AG08395 (cell line): Measurements from ENCODE around the gene IL17B.

Experiments
- DNase-seq: peaks from one replicate; pipeline ENCODE4 v3.0.0; 2012; ENCODE audit warnings: mixed read lengths, low spot score

Gene IL17B

DNA sequence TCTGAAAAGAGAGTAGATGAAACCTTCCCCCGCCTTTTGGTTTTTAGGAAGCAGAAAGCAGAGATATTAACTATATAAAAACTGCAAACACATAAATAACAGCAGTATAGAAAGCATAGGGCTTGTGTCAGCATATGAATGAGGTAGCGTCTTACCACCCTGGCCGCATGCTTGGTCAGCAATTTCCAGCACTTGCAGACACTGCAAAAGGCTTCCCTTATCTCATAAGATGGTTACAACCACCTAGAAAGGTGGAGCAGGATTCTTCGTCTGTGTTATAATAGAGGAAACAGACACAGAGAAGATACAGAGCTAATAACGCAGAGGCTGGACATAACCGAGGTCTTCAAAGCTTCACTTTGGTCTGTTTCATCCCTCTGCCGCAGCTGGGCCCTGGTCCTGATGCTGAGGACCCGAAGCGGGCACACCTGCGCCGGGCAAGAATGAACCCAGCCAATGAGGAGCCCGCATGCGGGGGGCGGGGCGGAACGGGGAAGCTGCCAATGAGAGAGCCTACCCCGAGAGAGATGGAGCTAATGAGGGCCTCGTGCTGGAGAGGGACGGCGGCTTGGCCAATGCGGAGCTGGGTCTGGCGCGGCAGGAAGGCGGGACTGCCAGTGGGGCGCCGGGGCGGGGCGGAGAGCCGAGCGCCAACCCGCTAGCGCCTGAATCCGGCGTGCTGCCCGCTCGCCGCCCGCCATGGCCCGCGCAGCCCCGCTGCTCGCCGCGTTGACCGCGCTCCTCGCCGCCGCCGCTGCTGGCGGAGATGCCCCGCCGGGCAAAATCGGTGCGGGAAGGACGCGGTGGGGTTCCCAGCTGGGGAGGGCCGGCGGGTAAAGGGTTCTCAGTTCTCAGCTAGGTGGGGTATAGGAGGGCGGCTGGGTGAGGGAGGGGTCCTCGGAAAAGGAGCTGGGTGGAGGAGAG is 21.5 kb downstream of the IL17B start, which contains the start of gene PCYOX1L:
PCYOX1L (plus strand) TSS at position 677 of the 924 bp plus-strand sequence; CDS start at position 700, 23 bp downstream.
- DNase-seq: peak; percentile 99

DNA sequence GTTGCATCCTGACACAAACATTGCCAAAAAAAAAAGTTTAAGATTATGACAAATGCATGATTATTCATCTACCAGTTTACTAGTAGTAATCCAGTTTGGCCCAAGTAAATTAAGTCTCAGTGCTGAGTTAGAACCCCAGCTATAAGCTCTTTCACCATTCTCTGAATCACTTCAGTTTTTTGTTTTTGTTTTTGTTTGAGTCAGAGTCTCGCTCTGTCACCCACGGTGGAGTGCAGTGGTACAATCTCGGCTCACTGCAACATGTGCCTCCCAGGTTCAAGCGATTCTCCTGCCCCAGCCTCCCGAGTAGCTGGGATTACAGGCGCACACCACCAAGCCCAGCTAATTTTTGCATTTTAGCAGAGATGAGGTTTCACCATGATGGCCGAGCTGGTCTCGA is 22.7 kb downstream of the IL17B start:
- DNase-seq: no peak

GRCh38 chr5:149355688-149356087 is 23.4 kb downstream of the IL17B start:
- DNase-seq: no peak

GRCh38 chr5:149353911-149354310 is 25.2 kb downstream of the IL17B start:
- no peak for DNase-seq

DNA sequence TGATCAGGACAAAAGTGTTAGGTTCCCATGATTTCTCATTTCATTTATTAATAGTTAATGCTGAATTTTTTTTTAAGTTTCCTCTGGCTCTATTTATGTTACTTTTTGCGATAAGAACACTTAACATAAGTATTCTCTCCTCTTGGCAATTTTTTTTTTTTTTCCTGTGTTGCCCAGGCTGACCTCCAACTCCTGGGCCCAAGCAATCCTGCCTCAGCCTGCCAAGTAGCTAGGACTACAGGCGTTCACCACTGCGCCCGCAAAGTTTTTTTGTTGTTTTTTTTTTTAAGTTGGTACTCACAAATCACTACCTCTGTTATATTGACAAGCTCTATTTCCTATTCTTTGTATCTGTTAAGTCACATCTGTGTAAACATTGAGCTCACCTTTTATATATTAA is 26.9 kb downstream of the IL17B start:
- DNase-seq: no peak

- DNase-seq: no peak
Observed at GRCh38 chr5:149349382-149349781, 29.7 kb downstream of the IL17B start.

GRCh38 chr5:149348518-149348917 is 30.6 kb downstream of the IL17B start:
- DNase-seq: no peak

GRCh38 chr5:149345892-149346222 is 33.2 kb downstream of the IL17B start:
- DNase-seq: no peak

DNA sequence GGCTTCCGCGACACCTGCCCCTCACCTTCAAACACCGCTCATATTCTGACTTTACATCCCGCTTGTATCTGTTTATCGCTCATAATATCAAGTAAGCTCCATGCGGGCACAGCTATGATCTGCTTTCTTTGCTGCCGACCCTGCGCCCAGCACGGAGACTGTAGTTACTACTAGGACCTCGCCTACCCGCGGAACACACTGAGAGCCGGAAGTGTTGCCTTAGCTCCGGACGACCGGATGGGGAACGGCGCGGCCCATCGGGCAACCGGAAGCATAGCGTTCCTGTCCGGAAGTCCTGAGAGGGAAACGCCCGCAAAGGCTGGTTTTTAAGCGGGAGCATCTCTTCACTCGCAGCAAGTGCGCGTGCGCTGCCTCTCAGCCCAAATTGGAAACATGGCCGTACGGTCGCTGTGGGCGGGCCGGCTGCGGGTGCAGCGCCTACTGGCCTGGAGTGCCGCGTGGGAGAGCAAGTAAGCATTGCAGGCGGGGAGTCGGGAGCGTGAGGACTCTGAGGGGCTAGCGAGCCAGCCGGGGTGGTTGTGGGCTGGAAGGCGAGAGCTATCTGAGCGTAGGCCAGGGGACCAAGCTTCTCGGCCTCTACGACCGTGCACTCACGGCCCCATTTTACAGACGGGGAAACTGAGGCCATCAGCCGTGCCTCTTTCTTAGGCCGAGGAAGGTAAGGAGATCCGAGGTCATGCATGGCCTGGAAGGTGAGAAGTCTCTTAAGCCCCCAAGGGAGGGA is 33.8 kb downstream of the IL17B start, which contains the start of gene GRPEL2:
GRPEL2 (plus strand) TSS at position 353 of the 745 bp plus-strand sequence; CDS start at position 394, 41 bp downstream.
- peak; percentile 99 for DNase-seq

DNA sequence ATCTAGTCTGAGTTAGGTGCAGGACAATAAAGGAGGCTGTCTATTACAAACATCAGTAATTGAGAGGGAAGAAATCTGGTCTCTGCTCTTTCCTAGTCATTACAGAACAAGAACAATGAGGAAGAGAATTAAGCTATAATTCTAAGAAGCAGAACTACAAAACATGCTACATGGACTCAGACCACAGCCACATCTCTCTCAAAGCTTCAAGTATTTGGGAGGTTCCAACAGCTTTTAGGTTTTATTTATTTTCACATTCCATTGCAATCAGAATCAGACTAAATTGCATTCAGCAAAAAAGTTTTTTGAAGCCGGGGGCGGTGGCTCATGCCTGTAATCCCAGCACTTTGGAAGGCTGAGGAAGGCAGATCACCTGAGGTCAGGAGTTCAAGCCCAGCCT is 34.9 kb downstream of the IL17B start:
- no peak for DNase-seq

- DNase-seq: no peak
Observed at GRCh38 chr5:149341876-149342275, 37.2 kb downstream of the IL17B start.

GRCh38 chr5:149340920-149341319 is 38.2 kb downstream of the IL17B start:
- DNase-seq: no peak

DNA sequence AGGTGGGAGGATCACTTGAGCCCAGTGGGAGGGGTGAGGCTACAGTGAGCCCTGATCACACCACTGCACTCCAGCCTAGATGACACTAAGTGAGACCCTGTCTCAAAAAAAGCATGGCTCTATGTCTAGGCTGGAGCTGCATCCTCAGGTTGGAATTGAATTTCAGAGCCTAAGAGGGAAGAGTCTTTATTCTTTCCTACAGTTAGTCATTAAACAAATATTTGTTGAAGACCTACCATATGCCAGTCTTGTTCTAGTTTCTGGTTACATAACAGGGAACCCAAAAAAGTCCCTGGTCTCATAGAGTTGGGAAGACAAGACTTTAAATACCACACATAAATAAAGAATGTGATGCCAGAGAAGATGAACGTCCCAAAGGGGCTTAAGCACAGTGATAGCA is 40.7 kb downstream of the IL17B start:
- DNase-seq: no peak

DNA sequence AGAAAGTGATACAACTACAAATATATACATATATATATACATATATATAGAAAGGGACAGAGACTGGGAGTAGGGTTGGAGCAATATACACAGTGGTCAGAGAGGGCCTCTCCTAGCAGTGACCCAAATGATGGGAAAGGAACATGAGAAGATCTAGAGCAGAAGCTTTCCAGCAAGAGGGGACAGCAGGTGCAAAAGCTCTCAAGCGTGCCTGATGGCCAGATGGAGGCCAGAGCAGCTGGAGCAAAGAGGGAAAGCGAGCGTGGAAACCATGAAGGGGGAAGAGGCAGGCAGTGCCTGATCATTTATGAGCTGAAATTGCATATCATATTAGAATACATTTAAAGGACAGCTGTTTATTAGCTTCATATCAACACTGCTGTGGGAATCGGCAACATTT is 41.4 kb downstream of the IL17B start:
- no peak for DNase-seq

GRCh38 chr5:149333711-149334443 is 45.2 kb downstream of the IL17B start:
- no peak for DNase-seq

- DNase-seq: no peak
Observed at GRCh38 chr5:149328177-149328576, 50.9 kb downstream of the IL17B start.

GRCh38 chr5:149326611-149327010 is 52.5 kb downstream of the IL17B start:
- DNase-seq: no peak

DNA sequence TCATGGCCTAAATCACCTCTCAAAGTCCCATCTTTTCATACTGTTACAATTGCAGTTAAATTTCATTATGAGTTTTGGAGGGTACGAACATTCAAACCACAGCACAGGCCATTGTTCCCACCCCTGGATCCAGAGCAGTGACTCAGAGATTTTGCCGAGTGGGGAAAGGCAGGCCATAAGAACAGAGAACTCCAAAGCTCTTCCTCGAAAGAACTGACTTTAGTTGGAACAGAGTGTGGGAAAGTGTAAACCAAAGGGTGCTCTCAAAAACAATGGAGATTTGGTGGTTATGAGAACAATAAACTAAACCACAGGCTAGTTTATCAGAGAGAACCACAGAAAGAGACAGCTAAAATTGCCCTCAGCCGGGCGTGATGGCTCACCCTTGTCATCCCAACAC is 53.2 kb downstream of the IL17B start:
- no peak for DNase-seq

- DNase-seq: no peak
Observed at GRCh38 chr5:149325166-149325735, 53.8 kb downstream of the IL17B start.

DNA sequence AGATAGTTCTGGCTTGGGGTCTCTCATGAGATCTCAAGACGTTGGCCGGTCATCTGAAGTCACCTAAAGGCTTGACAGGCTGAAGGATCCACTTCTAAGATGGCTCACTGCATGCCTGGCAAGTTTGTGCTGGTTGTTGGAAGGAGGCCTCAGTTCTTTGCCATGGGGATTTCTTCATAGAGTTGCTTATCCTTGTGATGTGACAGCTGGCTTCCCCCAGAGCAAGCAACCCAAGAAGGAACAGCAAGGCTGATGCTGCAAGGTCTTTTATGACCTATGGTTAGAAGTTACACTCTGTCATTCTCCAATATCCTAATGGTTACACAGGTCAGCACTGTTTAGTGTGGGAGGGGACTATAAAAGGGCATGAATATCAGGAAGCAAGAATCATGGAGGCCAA is 54.5 kb downstream of the IL17B start:
- no peak for DNase-seq
